Measurements from ENCODE around the gene PTBP2.

Gene PTBP2

GRCh38 chr1:96825231-96825630, 103.6 kb downstream of the PTBP2 start:
- no peak for DNase-seq

DNA sequence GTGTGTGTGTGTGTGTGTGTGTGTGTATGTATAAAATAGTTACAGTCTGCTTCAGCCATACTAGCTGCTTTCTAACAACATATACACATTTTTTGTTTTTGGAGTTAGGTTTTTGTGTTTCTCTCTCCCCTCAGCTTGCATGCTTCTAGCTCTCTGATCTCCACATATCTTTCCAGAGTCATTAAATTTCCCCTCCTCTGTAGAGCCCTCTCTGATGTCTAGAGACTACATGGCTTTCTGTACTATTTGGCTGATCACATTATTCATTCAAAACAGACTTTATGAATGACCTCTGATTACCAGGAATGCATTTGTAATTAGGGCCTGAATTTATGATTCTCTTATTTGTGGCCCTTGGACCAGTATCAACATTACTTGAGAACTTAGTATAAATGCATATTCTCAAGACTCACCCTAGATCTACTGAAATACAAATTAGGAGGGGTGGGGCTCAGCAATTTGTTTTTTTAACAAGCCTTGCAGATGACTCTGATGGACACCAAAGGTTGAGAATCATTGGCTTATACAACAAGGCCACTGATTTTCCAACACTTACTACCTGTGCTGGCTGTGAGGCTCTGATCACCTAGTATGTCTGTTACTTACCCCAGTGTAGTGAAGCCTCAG, 104.5 kb downstream of the PTBP2 start:
- DNase-seq: no peak

DNA sequence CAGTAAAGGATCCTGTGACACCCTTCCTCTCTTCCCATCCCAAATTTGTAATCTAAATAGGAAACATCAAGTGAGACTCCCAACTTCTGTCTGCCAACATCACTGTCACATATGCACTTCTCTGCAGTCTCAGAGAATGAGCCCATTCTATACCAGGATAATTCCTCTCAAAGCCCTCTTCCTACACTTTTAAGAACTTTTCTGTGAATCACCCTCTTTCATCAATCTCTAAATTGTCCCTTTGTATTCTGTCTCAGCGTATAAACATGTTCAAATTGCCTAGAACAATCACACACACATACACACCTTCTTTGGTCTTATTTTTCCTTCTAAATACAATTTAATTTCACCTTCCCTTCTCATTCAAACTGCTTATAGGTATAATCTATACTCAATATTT, 111.8 kb downstream of the PTBP2 start:
- no peak for DNase-seq

- DNase-seq: no peak
Observed at GRCh38 chr1:96834986-96835385, 113.4 kb downstream of the PTBP2 start.

DNA sequence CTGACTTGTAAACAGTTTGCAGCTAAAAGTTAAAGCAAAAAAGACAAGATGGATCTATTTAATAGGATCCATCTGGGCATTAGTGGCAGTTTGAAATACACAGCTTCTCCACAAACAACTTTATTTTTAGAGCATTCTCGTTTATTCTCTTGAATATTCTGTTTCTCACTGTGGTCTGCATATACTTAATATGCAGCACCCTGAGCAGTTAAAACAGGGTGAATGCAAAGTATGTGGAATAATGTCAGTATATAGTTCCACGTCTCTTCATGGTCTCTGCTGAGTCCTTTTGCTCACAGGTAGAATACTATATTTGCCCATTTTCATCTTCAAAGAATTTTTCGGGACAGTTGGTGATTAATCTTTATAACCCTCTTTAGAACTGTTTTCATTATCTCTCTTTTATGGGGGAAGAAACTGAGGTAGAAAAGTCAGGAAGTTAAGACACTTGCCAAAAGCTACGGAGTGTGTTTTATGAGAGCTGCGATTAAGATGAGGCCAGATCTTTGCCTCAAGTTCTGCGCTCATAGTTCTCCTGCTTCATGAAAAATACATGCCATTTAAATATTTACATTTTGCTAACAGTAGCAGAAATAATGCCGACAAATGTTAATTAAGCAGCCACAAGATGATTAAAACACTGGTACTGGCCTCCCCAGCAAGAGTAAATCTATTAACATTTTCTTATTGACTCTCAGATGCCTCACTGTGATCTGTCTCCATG, 115.6 kb downstream of the PTBP2 start:
- no peak for DNase-seq

- no peak for DNase-seq
Observed at GRCh38 chr1:96837781-96838216, 116.2 kb downstream of the PTBP2 start.

- no peak for DNase-seq
Observed at GRCh38 chr1:96840396-96840795, 118.8 kb downstream of the PTBP2 start.

- no peak for DNase-seq
Observed at GRCh38 chr1:96842215-96842614, 120.6 kb downstream of the PTBP2 start.

GRCh38 chr1:96843196-96843595, 121.6 kb downstream of the PTBP2 start:
- DNase-seq: no peak

GRCh38 chr1:96843601-96844000, 122.0 kb downstream of the PTBP2 start:
- no peak for DNase-seq

- no peak for DNase-seq
Observed at GRCh38 chr1:96845464-96845863, 123.9 kb downstream of the PTBP2 start.

DNA sequence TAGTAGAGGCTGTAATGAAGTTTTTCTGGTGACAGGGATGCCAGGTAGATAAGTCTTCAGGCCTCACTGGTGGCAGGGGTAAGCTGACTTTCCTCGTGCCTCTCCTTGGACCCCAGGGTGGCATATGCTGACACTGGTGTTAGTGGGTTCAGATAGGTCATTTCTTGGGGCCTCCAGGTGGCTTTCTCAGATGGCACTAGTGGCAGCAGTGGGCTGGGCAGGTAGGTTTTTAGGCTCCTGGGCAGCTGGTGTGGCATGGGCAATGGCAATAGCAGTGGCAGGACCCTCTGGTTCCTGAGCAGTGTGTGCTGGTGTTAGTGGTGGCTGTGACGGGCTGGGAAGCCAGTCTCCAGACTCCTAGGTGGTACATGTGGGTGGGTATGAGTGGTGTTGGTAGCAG, 140.3 kb downstream of the PTBP2 start:
- no peak for DNase-seq

DNA sequence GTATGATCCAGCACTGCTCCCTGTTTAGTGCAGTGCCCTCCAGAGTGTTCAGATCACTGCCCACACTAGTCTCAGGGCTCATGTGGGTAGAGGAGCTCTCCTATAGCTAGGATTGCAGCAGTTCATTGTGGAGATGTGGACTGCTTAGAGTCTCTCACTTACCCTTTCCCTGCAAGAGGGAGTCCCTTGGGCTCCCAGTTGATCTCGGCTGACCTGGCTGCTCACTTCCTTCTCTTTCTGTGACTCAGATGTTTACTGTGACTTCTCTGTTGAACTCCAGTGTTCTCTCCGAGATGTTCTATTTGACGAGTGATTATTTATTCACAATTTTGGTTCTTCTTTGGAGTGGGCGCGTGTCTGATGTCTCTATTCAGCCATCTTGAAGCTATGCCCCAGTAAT, 141.9 kb downstream of the PTBP2 start:
- no peak for DNase-seq

Measured in NCI-H2171 (cell line).